ENCODE measurements around the gene EPB41L4A.

DNA sequence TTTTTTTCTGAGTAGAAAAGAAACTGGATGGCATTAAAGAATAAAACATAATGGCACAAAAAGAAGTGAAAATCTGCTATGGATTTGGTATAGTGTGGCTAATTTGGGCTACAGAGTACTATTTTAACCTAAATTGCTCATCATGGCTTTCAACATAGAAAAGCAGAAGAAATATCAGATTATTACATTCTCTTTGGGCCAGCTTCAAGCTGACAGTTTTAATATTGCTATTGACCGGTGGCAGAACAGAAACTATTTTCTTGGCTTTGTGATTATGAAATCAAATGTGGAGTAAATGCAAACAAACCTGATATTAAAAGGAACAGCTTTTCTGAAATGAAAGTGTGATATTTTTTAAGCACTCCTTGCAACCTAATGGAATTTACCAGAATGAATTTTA lies 301.5 kb downstream of the EPB41L4A start:
- TF ChIP-seq, protein P1, sequence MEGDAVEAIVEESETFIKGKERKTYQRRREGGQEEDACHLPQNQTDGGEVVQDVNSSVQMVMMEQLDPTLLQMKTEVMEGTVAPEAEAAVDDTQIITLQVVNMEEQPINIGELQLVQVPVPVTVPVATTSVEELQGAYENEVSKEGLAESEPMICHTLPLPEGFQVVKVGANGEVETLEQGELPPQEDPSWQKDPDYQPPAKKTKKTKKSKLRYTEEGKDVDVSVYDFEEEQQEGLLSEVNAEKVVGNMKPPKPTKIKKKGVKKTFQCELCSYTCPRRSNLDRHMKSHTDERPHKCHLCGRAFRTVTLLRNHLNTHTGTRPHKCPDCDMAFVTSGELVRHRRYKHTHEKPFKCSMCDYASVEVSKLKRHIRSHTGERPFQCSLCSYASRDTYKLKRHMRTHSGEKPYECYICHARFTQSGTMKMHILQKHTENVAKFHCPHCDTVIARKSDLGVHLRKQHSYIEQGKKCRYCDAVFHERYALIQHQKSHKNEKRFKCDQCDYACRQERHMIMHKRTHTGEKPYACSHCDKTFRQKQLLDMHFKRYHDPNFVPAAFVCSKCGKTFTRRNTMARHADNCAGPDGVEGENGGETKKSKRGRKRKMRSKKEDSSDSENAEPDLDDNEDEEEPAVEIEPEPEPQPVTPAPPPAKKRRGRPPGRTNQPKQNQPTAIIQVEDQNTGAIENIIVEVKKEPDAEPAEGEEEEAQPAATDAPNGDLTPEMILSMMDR (IDR thresholded peaks at IDR 0.05): no peak
- TF ChIP-seq POLR2A (IDR thresholded peaks at IDR 0.05): no peak
